AG04449 (cell line): ENCODE measurements around the gene KDM5A.
"Not testable (repeated sequence)": the region's sequence is repeated elsewhere in the genome, so short reads cannot be mapped to it uniquely, and the experiment has no call there.

Experiments
- CTCF ChIA-PET: fragments of 350-600 bp; formaldehyde crosslinking; extraction: SDS; loops from one replicate; lab custom pipeline; 2021; ENCODE audit warnings: antibody characterized with exemption; lab: Yijun Ruan, JAX
- POLR2A ChIA-PET: fragments of 400-600, 350-600 bp; formaldehyde crosslinking; extraction: SDS; loops from one replicate; lab custom pipeline; 2020; ENCODE audit warnings: antibody characterized with exemption, inconsistent platforms; lab: Yijun Ruan, JAX
- DNase-seq: peaks from one replicate; pipeline ENCODE4 v3.0.0-alpha.2; 2010; ENCODE audit warnings: low read depth, low spot score
- H3K4me3 ChIP-seq: 2 replicates; pipeline ENCODE4 v1.5.1; 2011; ENCODE audit warnings: low read depth, mild to moderate bottlenecking, control low read depth, low read length
- TF ChIP-seq, protein P1 (sequence below): IDR thresholded peaks from one replicate; pipeline ENCODE4 v1.5.1; 2011; ENCODE audit warnings: mild to moderate bottlenecking, moderate library complexity, low read length, control low read depth, inconsistent platforms; ENCODE audit not compliant: insufficient read depth; ENCODE audit errors: missing control alignments

Gene KDM5A

DNA sequence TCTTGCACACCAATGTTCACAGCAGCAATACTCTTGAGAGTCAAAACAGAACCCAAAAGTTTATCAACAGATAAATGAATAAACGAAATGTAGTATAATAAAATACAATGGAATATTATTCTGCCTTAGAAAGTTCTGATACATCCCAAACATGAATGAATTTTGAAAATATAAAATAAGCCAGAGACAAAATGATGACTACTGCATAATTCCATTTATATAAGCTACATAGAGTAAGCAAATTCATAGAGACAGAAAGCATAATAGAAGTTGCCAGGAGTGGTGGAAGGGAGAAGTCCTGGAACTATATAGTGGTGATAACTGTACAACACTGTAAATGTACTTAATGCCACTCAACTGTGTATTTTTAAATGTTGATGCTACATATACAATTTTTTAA, 21.1 kb downstream of the KDM5A start:
- no peak overlapping the region for H3K4me3 ChIP-seq
- TF ChIP-seq, protein P1, sequence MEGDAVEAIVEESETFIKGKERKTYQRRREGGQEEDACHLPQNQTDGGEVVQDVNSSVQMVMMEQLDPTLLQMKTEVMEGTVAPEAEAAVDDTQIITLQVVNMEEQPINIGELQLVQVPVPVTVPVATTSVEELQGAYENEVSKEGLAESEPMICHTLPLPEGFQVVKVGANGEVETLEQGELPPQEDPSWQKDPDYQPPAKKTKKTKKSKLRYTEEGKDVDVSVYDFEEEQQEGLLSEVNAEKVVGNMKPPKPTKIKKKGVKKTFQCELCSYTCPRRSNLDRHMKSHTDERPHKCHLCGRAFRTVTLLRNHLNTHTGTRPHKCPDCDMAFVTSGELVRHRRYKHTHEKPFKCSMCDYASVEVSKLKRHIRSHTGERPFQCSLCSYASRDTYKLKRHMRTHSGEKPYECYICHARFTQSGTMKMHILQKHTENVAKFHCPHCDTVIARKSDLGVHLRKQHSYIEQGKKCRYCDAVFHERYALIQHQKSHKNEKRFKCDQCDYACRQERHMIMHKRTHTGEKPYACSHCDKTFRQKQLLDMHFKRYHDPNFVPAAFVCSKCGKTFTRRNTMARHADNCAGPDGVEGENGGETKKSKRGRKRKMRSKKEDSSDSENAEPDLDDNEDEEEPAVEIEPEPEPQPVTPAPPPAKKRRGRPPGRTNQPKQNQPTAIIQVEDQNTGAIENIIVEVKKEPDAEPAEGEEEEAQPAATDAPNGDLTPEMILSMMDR, result no peak
- ChIA-PET CTCF (no interaction called here), POLR2A (no interaction called here)
- DNase-seq, result no peak

DNA sequence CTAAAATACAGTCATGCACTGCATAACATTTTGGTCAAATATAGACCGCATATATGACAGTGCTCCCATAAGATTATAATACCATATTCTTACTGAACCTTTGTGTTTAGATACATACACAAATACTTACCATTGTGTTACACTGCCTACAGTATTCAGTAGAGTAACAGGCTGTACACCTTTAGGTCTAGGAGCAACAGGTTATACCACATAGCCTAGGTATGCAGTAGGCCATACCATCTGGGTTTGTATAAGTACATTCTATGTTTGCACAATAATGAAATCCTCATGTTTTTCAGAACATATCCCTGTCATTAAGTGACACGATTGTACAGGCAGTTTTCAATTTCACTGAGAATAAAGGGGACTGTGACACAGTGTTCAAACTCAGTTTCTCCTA, 22.3 kb downstream of the KDM5A start:
- ChIA-PET CTCF (no interaction called here), POLR2A (no interaction called here)
- H3K4me3 ChIP-seq, result no peak overlapping the region
- no peak for DNase-seq
- TF ChIP-seq, protein P1, result no peak

GRCh38 chr12:359091-359490, 30.0 kb downstream of the KDM5A start:
- DNase-seq, result no peak
- ChIA-PET POLR2A (no interaction called here), CTCF (no interaction called here)
- TF ChIP-seq, protein P1, result no peak
- no peak overlapping the region for H3K4me3 ChIP-seq

GRCh38 chr12:356276-356988, 32.7 kb downstream of the KDM5A start:
- peak; percentile 16 for DNase-seq
- no peak overlapping the region for H3K4me3 ChIP-seq
- TF ChIP-seq, protein P1, result no peak
- ChIA-PET CTCF (no interaction called here), POLR2A (no interaction called here)

- DNase-seq, POLR2A ChIA-PET, H3K4me3 ChIP-seq, CTCF ChIA-PET: not testable (repeated sequence)
These were observed 37.9 kb downstream of the KDM5A start for GRCh38 chr12:351197-351596.

- DNase-seq, POLR2A ChIA-PET, CTCF ChIA-PET, H3K4me3 ChIP-seq: not testable (repeated sequence)
These were observed 39.5 kb downstream of the KDM5A start for GRCh38 chr12:349625-350024.

DNA sequence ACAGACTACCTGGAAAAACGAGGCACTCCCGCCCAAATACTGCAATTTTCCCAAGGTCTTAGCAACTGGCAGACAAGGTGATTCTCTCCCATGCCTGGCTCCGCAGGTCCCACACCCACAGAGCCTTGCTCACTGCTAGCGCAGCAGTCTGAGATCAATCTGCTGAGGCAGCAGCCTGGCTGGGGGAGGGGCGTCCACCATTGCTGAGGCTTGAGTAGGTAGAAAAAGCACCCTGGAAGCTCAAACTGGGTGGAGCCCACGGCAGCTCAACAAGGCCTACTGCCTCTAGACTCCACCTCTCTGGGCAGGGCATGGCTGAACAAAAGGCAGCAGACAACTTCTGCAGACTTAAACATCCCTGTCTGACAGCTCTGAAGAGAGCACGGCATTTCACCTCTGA, 46.1 kb downstream of the KDM5A start:
- POLR2A ChIA-PET, CTCF ChIA-PET, DNase-seq, H3K4me3 ChIP-seq: not testable (repeated sequence)

GRCh38 chr12:337039-337438, 52.1 kb downstream of the KDM5A start:
- no peak for DNase-seq
- ChIA-PET CTCF (no interaction called here), POLR2A (interaction anchor here (0.6 to 0.7 kb wide), 2 partner anchors 15 to 63 kb away, joined by 3 read pairs; no protein-coding TSS in a partner anchor)
- H3K4me3 ChIP-seq, result no peak overlapping the region
- TF ChIP-seq, protein P1, result no peak
